ENCODE results near the gene SDC1. TPM values are rescaled to one million over a fixed set of nuclear protein-coding genes. Genes with fewer than 3 reads are reported as not detected.
"Not testable (repeated sequence)": the region's sequence is repeated elsewhere in the genome, so short reads cannot be mapped to it uniquely, and the experiment has no call there.

Gene SDC1
- total RNA-seq, 1 donor from 2014 or later: 85.4 TPM

DNA sequence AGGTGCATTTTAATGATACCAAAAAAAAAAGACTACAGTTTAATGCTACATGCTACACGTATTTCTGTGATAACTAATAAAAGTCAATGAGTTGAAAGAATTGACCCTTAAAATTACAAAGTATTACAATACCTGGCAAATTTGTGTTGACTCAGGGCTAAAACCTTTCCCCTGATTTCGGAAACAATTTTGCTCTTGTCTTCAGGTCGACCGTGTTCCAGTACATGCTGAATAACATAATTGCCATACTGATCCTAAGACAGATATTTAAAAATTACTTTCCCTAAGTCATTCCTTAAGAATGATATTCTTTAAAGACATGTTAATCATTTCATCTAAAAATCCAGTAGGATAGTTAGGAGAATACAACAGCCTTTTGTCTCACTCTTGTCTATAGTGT, 29.8 kb upstream of the SDC1 start:
- no peak for DNase-seq (ENCODE audit: low read depth, low spot score)
- H3K4me3 Mint-ChIP-seq: no peak overlapping the region
- H3K36me3 Mint-ChIP-seq (ENCODE audit: low read depth): peaks cover 28% of the 10 kb centered on the region
- TF ChIP-seq, protein P1, sequence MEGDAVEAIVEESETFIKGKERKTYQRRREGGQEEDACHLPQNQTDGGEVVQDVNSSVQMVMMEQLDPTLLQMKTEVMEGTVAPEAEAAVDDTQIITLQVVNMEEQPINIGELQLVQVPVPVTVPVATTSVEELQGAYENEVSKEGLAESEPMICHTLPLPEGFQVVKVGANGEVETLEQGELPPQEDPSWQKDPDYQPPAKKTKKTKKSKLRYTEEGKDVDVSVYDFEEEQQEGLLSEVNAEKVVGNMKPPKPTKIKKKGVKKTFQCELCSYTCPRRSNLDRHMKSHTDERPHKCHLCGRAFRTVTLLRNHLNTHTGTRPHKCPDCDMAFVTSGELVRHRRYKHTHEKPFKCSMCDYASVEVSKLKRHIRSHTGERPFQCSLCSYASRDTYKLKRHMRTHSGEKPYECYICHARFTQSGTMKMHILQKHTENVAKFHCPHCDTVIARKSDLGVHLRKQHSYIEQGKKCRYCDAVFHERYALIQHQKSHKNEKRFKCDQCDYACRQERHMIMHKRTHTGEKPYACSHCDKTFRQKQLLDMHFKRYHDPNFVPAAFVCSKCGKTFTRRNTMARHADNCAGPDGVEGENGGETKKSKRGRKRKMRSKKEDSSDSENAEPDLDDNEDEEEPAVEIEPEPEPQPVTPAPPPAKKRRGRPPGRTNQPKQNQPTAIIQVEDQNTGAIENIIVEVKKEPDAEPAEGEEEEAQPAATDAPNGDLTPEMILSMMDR (conservative IDR thresholded peaks at IDR 0.05): no peak
- H3K27me3 Mint-ChIP-seq (ENCODE audit: low read depth): no peaks in the 10 kb centered on the region
- no peaks in the 10 kb centered on the region for H3K4me1 Mint-ChIP-seq
- no peak overlapping the region for H3K27ac Mint-ChIP-seq (ENCODE audit: unreplicated experiment)
- H3K9me3 Mint-ChIP-seq: no peaks in the 10 kb centered on the region

- Mint-ChIP-seq H3K4me3 (no peak overlapping the region), H3K36me3 (ENCODE audit: low read depth) (peaks cover 40% of the 10 kb centered on the region), H3K9me3 (no peaks in the 10 kb centered on the region), H3K4me1 (no peaks in the 10 kb centered on the region), H3K27ac (ENCODE audit: unreplicated experiment) (no peak overlapping the region), H3K27me3 (ENCODE audit: low read depth) (no peaks in the 10 kb centered on the region)
- TF ChIP-seq, protein P1 (conservative IDR thresholded peaks at IDR 0.05): no peak
- no peak for DNase-seq (ENCODE audit: low read depth, low spot score)
These were observed 25.5 kb upstream of the SDC1 start for GRCh38 chr2:20250436-20250835.

GRCh38 chr2:20249170-20249569, 24.2 kb upstream of the SDC1 start:
- no peaks in the 10 kb centered on the region for H3K9me3 Mint-ChIP-seq
- no peak overlapping the region for H3K4me3 Mint-ChIP-seq
- no peak for DNase-seq (ENCODE audit: low read depth, low spot score)
- peaks cover 39% of the 10 kb centered on the region for H3K36me3 Mint-ChIP-seq (ENCODE audit: low read depth)
- no peak overlapping the region for H3K27ac Mint-ChIP-seq (ENCODE audit: unreplicated experiment)
- no peaks in the 10 kb centered on the region for H3K27me3 Mint-ChIP-seq (ENCODE audit: low read depth)
- no peaks in the 10 kb centered on the region for H3K4me1 Mint-ChIP-seq
- TF ChIP-seq, protein P1 (conservative IDR thresholded peaks at IDR 0.05): no peak

- no peaks in the 10 kb centered on the region for H3K27me3 Mint-ChIP-seq (ENCODE audit: low read depth)
- TF ChIP-seq, protein P1 (conservative IDR thresholded peaks at IDR 0.05): no peak
- no peak overlapping the region for H3K27ac Mint-ChIP-seq (ENCODE audit: unreplicated experiment)
- no peak for DNase-seq (ENCODE audit: low read depth, low spot score)
- H3K4me1 Mint-ChIP-seq: peaks cover 5% of the 10 kb centered on the region
- H3K4me3 Mint-ChIP-seq: no peak overlapping the region
- H3K9me3 Mint-ChIP-seq: no peaks in the 10 kb centered on the region
- peaks cover 34% of the 10 kb centered on the region for H3K36me3 Mint-ChIP-seq (ENCODE audit: low read depth)
These were observed 22.2 kb upstream of the SDC1 start for GRCh38 chr2:20247084-20247483.

- not testable (repeated sequence) for DNase-seq (ENCODE audit: low read depth, low spot score); H3K27ac Mint-ChIP-seq (ENCODE audit: unreplicated experiment); H3K4me3 Mint-ChIP-seq; H3K27me3 Mint-ChIP-seq (ENCODE audit: low read depth); H3K9me3 Mint-ChIP-seq
- peaks cover 19% of the 10 kb centered on the region for H3K36me3 Mint-ChIP-seq (ENCODE audit: low read depth)
- peaks cover 19% of the 10 kb centered on the region for H3K4me1 Mint-ChIP-seq
These were observed 18.7 kb upstream of the SDC1 start for GRCh38 chr2:20243637-20244036.

- DNase-seq (ENCODE audit: low read depth, low spot score): no peak
- peaks cover 19% of the 10 kb centered on the region for H3K4me1 Mint-ChIP-seq
- TF ChIP-seq, protein P1 (conservative IDR thresholded peaks at IDR 0.05): no peak
- H3K36me3 Mint-ChIP-seq (ENCODE audit: low read depth): peaks cover 15% of the 10 kb centered on the region
- peaks cover 11% of the 10 kb centered on the region for H3K9me3 Mint-ChIP-seq
- no peak overlapping the region for H3K4me3 Mint-ChIP-seq
- no peak overlapping the region for H3K27ac Mint-ChIP-seq (ENCODE audit: unreplicated experiment)
- no peaks in the 10 kb centered on the region for H3K27me3 Mint-ChIP-seq (ENCODE audit: low read depth)
These were observed 17.9 kb upstream of the SDC1 start for GRCh38 chr2:20242727-20243377.
